MCF 10A (cell line): ENCODE data around the gene ZNF629. TPM values are rescaled to one million over a fixed set of nuclear protein-coding genes. Genes with fewer than 3 reads are reported as not detected.

Experiments
- BruUV-seq: library from RNA; stranded (reverse); fragments of 400-500 nt; replicated peaks from 2 replicates; lab custom pipeline; 2021; lab: Mats Ljungman, UMichigan
- CTCF ChIA-PET: fragments of 300-600 bp; sonication (Branson Sonifier 250); formaldehyde crosslinking; extraction: SDS; loops from one replicate; lab custom pipeline; 2021; ENCODE audit warnings: antibody characterized with exemption, inconsistent platforms; lab: Yijun Ruan, JAX
- POLR2A ChIA-PET: fragments of 300-600, 350-650 bp; sonication (Branson Sonifier 250); formaldehyde crosslinking; extraction: SDS; loops from one replicate; lab custom pipeline; 2020; ENCODE audit warnings: antibody characterized with exemption, inconsistent platforms; lab: Yijun Ruan, JAX
- DNase-seq: peaks from one replicate; pipeline ENCODE4 v3.0.0-alpha.2; 2018; ENCODE audit not compliant: unreplicated experiment
- H3K27ac Mint-ChIP-seq: one replicate; pipeline ENCODE4 v1.8.0; 2022; ENCODE audit warnings: mild to moderate bottlenecking, low read depth, mixed read lengths; ENCODE audit not compliant: unreplicated experiment
- H3K27me3 Mint-ChIP-seq: one replicate; pipeline ENCODE4 v1.8.0; 2022; ENCODE audit warnings: mixed read lengths; ENCODE audit not compliant: insufficient read depth, unreplicated experiment
- H3K36me3 Mint-ChIP-seq: one replicate; pipeline ENCODE4 v1.8.0; 2022; ENCODE audit warnings: mild to moderate bottlenecking, moderate library complexity, mixed read lengths; ENCODE audit not compliant: insufficient read depth, unreplicated experiment
- H3K4me1 Mint-ChIP-seq: one replicate; pipeline ENCODE4 v1.8.0; 2022; ENCODE audit warnings: mixed read lengths; ENCODE audit not compliant: insufficient read depth, unreplicated experiment
- H3K4me3 Mint-ChIP-seq: one replicate; pipeline ENCODE4 v1.8.0; 2022; ENCODE audit warnings: mild to moderate bottlenecking, moderate library complexity, mixed read lengths; ENCODE audit not compliant: unreplicated experiment
- H3K9me3 Mint-ChIP-seq: one replicate; pipeline ENCODE4 v1.8.0; 2022; ENCODE audit warnings: mixed read lengths; ENCODE audit not compliant: unreplicated experiment
- CTCF ChIP-seq: fragments of 200-600 bp; IDR thresholded peaks from one replicate; pipeline ENCODE4 v1.8.0; 2022; ENCODE audit warnings: antibody characterized with exemption, mild to moderate bottlenecking; ENCODE audit not compliant: unreplicated experiment
- intact Hi-C: fragments of 100-400 bp; cut with micrococcal nuclease; formaldehyde crosslinking; loops from 2 replicates; pipeline ENCODE4 v1.14.1; 2022
- total RNA-seq: library from RNA; stranded (reverse); gene quantifications from 2 replicates; pipeline ENCODE4 v1.2.3, GENCODE V29; 2022

The ZNF629 gene
- total RNA-seq, 1 experiment from 2014 or later = 10.9 TPM

- H3K9me3 Mint-ChIP-seq = no peaks in the 10 kb centered on the region
- no TSS peak for BruUV-seq
- ChIA-PET CTCF (interaction anchor here (0.5 to 1.4 kb wide), 4 partner anchors 25 to 1075 kb away, joined by 3 to 5 read pairs (median 4); no protein-coding TSS in a partner anchor), POLR2A (interaction anchor here (0.8 to 5.1 kb wide), 25 partner anchors 9 to 821 kb away, joined by 3 to 55 read pairs (median 5); partner anchors contain the start of genes ALDOA, FBRS, KCTD13 and RNF40)
- H3K4me1 Mint-ChIP-seq = peaks cover 30% of the 10 kb centered on the region
- peak; percentile 36 for DNase-seq
- H3K4me3 Mint-ChIP-seq = peak overlapping the region; percentile 87
- H3K36me3 Mint-ChIP-seq = peaks cover 75% of the 10 kb centered on the region
- intact Hi-C loops = no loop called here
- no peaks in the 10 kb centered on the region for H3K27me3 Mint-ChIP-seq
- no peak for TF ChIP-seq CTCF
- H3K27ac Mint-ChIP-seq = peak overlapping the region; percentile 86
Observed at GRCh38 chr16:30747331-30747730, 39.7 kb downstream of the ZNF629 start.

- no TSS peak for BruUV-seq
- Mint-ChIP-seq H3K9me3 (no peaks in the 10 kb centered on the region), H3K27me3 (no peaks in the 10 kb centered on the region), H3K36me3 (peaks cover 75% of the 10 kb centered on the region), H3K4me1 (peaks cover 36% of the 10 kb centered on the region), H3K4me3 (no peak overlapping the region), H3K27ac (peak overlapping the region; percentile 86)
- no peak for DNase-seq
- ChIA-PET CTCF (interaction anchor here (1.2 kb wide), 1 partner anchor 24 kb away, joined by 4 read pairs; no protein-coding TSS in a partner anchor), POLR2A (interaction anchor here (0.8 to 5.1 kb wide), 9 partner anchors 13 to 820 kb away, joined by 3 to 55 read pairs (median 7); partner anchors contain the start of genes FBRS, KCTD13 and ZNF689)
- TF ChIP-seq CTCF = no peak
- intact Hi-C loops = no loop called here
Observed at GRCh38 chr16:30746638-30747175, 40.3 kb downstream of the ZNF629 start.

GRCh38 chr16:30745082-30745481, 41.9 kb downstream of the ZNF629 start:
- intact Hi-C loops = no loop called here
- H3K9me3 Mint-ChIP-seq = no peaks in the 10 kb centered on the region
- ChIA-PET POLR2A (no interaction called here), CTCF (interaction anchor here (0.6 kb wide), 2 partner anchors 151 to 199 kb away, joined by 3 read pairs; partner anchors contain the start of gene CTF1)
- BruUV-seq = no TSS peak
- peak overlapping the region; percentile 25 for H3K27ac Mint-ChIP-seq
- H3K27me3 Mint-ChIP-seq = no peaks in the 10 kb centered on the region
- no peak for DNase-seq
- peaks cover 76% of the 10 kb centered on the region for H3K36me3 Mint-ChIP-seq
- H3K4me3 Mint-ChIP-seq = no peak overlapping the region
- peaks cover 53% of the 10 kb centered on the region for H3K4me1 Mint-ChIP-seq
- TF ChIP-seq CTCF = no peak

- Mint-ChIP-seq H3K27me3 (no peaks in the 10 kb centered on the region), H3K9me3 (no peaks in the 10 kb centered on the region), H3K4me3 (no peak overlapping the region), H3K4me1 (peaks cover 49% of the 10 kb centered on the region), H3K27ac (peak overlapping the region; percentile 25), H3K36me3 (peaks cover 82% of the 10 kb centered on the region)
- BruUV-seq = no TSS peak
- ChIA-PET POLR2A (interaction anchor here (0.7 to 1.4 kb wide), 2 partner anchors 27 to 118 kb away, joined by 3 to 4 read pairs; no protein-coding TSS in a partner anchor), CTCF (interaction anchor here (1.0 kb wide), 1 partner anchor 198 kb away, joined by 3 read pairs; no protein-coding TSS in a partner anchor)
- TF ChIP-seq CTCF = no peak
- no peak for DNase-seq
- intact Hi-C loops = no loop called here
Observed at GRCh38 chr16:30744183-30744582, 42.8 kb downstream of the ZNF629 start.
